Measurements from ENCODE around the gene EPHB3.

The EPHB3 gene

DNA sequence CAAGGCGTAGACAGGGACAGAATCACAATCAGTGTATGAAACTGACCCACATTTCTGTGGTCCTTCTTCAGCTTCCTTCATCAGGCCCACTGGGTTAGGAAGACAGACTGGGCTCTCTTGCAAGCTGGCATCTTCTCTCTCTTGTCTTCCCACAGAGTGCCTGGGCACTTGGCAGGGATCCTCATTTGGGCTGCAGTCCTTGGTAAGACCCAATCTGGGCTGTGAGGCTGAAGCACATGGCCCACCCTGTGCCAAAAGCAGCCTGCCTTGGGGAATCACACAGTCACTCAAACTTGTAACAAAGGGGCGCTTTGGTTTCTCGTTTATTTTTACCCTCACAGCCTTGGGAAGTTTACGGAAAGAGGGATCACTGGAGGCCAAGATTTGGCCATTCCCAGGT lies 8.2 kb upstream of the EPHB3 start:
- no peak for TF ChIP-seq ZFX (IDR thresholded peaks at IDR 0.05; ENCODE audit: borderline replicate concordance)
- TF ChIP-seq, protein P1, sequence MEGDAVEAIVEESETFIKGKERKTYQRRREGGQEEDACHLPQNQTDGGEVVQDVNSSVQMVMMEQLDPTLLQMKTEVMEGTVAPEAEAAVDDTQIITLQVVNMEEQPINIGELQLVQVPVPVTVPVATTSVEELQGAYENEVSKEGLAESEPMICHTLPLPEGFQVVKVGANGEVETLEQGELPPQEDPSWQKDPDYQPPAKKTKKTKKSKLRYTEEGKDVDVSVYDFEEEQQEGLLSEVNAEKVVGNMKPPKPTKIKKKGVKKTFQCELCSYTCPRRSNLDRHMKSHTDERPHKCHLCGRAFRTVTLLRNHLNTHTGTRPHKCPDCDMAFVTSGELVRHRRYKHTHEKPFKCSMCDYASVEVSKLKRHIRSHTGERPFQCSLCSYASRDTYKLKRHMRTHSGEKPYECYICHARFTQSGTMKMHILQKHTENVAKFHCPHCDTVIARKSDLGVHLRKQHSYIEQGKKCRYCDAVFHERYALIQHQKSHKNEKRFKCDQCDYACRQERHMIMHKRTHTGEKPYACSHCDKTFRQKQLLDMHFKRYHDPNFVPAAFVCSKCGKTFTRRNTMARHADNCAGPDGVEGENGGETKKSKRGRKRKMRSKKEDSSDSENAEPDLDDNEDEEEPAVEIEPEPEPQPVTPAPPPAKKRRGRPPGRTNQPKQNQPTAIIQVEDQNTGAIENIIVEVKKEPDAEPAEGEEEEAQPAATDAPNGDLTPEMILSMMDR (IDR thresholded peaks at IDR 0.05) = no peak
- H3K27ac ChIP-seq = no peak overlapping the region

GRCh38 chr3:184554461-184554860 lies 7.1 kb upstream of the EPHB3 start:
- no peak overlapping the region for H3K27ac ChIP-seq
- no peak for TF ChIP-seq ZFX (IDR thresholded peaks at IDR 0.05; ENCODE audit: borderline replicate concordance)
- TF ChIP-seq, protein P1 (IDR thresholded peaks at IDR 0.05) = no peak

DNA sequence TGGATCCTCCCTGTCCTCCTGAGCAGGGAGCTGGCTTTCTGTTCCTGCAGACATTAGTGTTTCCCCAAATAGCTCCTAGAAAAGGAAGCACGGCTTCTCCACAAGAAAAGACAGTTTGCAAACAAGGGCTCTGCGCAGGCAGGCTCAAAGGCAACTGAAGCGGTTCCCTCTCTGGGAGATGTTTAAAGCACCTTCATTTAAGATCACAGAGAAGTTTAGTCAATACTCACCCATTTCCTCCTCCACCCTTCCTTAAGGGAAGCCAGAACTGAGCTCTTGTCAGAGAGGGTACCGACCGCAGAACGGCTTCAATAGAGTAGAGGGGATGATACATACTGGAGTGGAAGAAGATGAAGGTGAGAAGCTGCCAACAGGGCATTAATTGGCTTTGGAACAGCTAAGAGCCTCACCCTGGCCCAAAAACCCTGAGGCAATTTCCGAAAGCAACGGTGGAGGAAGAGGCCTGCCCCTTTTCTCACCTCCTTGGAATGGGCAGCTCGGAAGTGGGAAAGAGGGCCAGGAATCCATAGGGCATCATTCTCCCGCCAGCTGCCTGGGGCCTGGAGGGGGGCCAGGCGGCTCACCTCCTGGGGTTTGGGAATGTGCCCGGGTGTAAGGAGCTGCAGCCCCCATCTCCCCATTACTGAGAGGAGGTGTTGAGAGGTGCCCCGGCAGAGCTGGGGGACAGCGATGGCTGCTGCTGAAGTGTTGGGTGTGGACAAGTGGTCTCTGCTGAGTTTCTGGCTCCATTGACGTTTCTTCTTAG lies 4.8 kb upstream of the EPHB3 start:
- no peak for TF ChIP-seq ZFX (IDR thresholded peaks at IDR 0.05; ENCODE audit: borderline replicate concordance)
- TF ChIP-seq, protein P1 (IDR thresholded peaks at IDR 0.05) = no peak
- 0 out of 2 replicates have a peak overlapping the region, but pooled peaks have one; percentile 95 for H3K27ac ChIP-seq

DNA sequence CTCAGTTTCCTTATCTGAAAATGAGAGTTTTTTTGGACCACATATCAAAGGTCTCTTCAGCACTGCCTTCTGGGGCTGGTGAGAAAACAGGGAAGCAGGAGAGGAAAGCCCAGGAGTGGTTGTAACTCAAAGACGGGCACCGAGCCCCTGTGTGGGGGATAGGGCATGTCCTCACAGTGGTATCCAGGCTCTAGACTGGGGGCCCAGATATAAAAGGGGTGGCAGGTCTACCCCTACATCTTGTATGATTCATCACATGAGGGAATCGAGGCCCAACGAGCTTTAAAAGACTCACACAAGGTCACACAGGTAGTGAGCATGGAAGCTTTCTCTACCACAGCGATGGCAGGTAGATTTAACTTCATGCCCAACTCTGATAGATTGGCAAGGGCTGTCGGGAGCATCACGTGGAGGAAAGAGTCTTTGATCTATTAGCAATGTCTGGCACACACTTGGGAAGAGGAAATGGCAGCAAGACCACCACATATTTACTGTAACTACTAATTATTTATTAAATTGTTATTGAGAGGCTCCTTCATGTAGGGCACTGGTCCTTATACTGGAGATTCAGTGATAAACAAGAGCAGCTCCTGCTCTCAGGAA lies 4.1 kb upstream of the EPHB3 start:
- no peak for TF ChIP-seq ZFX (IDR thresholded peaks at IDR 0.05; ENCODE audit: borderline replicate concordance)
- TF ChIP-seq, protein P1 (IDR thresholded peaks at IDR 0.05) = no peak
- H3K27ac ChIP-seq = peak overlapping the region; percentile 95

DNA sequence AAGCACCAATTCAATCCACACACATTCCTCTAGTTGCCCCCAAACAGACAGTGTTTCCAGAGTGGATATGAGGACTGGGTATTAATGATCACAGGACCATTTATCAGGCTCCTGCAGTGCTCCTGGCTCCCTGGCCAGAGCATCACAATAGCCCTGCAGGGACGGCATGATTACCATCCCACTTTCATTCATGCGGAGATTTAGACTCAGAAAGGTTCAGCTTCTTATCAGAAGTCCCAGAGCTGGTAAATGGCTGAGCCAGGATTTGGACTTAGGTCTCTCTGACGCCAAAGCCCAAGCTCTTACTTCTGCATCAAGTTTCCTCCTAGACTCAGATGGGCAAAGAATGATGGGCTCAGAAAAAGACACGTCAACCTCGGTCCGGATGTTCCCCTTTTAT lies 2.9 kb upstream of the EPHB3 start:
- TF ChIP-seq ZFX (IDR thresholded peaks at IDR 0.05; ENCODE audit: borderline replicate concordance) = no peak
- TF ChIP-seq, protein P1 (IDR thresholded peaks at IDR 0.05) = no peak
- H3K27ac ChIP-seq = peak overlapping the region; percentile 95

DNA sequence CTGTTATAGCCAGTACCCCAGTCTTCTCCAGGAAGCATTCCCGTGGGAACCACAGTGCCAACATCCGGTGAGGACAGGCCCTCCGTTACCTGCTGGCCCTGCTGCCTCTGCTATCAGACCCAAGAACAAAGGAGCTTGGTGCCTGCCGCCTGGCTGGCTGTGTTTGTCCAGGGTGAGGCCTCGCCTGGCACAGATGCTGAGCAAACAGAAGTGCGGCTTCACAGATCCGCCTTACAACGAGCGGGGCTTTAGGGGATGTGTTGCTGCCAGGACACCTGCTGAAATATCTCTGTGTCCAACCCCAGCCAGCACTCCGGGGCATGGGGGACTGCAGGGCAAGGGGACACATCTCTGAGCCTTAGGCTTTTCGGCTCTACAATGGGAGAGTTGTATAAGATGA lies 2.2 kb upstream of the EPHB3 start:
- TF ChIP-seq ZFX (IDR thresholded peaks at IDR 0.05; ENCODE audit: borderline replicate concordance) = no peak
- H3K27ac ChIP-seq = peak overlapping the region; percentile 95

DNA sequence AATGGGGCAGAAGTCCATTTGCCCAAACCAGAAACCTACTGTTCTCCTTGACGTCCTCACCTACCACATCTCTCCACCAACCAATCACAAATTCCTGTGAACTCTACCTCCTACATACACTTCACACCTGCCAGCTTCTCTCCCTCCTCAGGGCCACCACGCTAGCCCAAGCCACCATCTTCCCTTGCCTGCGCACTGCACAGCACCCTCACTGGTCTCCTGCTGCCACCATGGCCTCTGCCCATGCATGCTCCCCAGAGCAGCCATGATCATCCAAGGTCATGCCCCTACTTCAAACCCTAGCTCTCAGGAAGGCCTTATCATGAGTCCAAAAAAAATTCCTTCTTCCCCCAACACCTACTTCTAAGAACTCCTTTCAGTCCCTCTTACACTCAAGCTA lies 1.1 kb upstream of the EPHB3 start:
- peak overlapping the region; percentile 95 for H3K27ac ChIP-seq
- TF ChIP-seq, protein P1 (IDR thresholded peaks at IDR 0.05) = no peak
- no peak for TF ChIP-seq ZFX (IDR thresholded peaks at IDR 0.05; ENCODE audit: borderline replicate concordance)

Measured in 22Rv1 (cell line).